T-helper 2 cell (primary cell): ENCODE results near the gene RNLS.
A peak's percentile ranks its signal among the peaks of the same experiment; 100 is the strongest.

Experiments
- DNase-seq, 5 experiments: peaks; one replicate each; pipeline versions ENCODE4 v3.0.0 to v3.0.0-alpha.2; 2012 to 2022

Gene RNLS

DNA sequence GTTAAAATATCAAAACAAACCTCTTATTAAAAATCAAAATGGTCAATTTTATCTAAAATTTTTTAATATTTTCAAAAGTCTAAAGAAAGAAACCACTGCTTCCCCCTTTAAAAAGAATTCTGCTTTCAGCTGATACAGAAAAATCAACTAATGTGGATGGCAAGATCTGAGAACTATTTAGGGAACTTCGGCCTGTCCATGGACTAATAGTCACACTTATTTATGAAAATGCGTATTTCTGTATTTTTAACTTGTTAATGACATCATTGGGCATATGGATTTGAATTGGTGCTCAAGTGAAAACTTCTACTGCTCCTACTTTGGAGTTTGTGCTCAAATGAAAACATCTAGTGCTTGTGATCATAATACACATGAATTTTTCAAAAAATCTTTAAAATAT lies 31.9 kb downstream of the RNLS start:
- DNase-seq: no peak

DNA sequence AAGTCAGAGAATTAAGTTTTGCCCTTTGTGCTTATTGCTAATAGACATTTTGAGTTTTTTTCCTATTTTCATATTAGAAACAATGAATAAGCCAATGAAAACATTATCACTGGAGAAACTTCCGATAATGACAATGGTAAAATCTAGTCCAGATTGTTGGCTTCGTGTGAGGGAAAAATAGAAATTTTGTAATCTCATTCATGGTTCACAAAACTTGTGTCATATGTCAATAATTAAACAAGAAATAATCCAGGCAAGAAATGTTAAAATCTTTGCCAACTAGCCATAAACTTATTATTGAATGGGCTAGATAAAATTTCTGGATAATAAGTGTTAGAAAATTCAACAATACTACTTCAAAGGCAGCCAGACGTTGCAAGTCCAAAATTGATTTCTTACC lies 36.6 kb downstream of the RNLS start:
- no peak for DNase-seq

DNA sequence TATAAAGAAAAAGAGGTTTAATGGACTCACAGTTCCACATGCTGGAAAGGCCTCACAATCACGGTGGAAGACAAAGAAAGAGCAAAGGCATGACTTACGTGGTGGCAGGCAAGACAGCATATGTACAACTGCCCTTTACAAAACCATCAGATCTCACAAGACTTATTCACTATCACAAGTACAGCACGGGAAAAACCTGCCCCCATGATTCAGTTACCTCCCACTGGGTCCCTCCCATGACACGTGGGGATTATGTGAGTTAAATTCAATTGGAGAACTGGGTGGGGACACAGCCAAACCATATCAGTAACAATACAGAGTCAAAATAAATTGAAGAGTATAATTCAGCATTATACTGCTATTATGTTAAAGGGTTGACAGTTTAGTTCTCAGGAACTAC lies 37.8 kb downstream of the RNLS start:
- DNase-seq: no peak

DNA sequence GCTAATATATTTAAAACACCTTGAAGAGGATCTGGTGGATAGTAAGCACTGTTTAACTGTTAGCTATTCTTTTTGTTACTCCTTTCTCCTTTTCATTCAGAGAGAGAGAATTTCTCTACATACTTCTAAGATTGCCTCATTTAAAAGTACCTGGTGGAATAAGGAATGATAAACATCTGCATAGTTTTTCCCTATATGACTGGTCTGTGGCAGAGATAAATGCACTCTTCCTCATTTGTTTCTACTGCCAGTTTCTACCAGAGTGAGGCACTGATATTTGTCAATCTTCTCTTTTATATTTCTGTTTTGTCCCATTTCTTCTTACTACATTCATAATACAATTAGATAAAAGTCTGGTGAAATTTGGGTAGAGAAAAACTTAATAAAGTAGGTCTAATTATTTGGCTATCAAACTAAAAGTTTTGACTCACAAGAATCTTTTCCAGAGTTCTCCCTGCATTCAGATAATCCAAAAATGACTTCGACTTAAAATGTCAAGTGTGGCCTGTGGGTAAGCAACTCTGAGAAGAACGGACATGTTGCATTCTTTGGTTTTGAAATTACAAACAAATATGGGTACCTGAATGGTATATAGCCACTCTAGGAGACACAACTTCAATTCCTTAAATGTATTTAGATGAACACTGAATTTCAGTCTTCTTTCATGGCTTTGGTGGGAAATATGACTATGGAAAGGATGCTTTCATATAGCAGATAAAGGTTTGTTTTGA lies 38.8 kb downstream of the RNLS start:
- DNase-seq: peak in 1 of 5 experiments; percentile 69

DNA sequence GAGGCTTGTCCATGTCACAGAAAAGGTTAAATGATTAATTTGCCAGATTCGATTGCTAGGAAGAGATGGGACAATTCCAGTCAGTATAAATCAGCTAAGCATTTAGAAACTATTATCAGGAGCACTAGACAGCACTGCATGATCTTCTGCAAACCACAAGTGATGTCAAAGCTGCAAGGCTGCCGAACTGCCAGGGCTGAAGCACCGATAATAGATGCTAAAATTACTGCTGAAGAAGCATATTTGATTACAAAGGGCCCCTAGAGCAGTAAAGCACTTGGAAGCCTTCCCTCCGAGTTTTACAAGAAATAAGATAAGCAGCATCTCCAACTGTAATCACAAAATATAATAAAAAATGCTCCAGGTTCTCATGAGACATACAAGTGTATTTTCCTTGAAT lies 40.6 kb downstream of the RNLS start:
- DNase-seq: no peak

DNA sequence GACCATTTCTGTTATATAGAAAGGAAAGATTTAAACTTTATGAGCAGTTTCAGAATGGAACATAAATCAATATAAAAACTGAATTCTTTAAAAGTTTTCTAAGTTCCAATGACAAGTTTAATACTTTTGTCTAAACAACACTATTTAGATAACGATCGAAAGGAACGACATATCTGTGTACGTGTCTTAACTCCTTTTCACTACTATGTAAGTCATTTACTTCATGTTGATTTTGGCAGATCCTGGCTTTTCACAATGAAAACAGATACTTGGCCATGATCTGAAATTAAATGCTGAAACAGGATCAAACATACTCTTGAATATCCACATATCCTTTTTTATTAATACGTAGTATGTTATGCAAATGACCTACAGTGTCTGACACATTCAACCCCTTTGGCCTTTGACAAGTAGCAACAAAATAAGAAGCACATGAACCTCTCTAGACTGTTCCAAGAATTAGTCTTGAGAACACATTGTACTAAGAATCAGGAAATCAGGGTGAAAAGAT lies 41.9 kb downstream of the RNLS start:
- no peak for DNase-seq

DNA sequence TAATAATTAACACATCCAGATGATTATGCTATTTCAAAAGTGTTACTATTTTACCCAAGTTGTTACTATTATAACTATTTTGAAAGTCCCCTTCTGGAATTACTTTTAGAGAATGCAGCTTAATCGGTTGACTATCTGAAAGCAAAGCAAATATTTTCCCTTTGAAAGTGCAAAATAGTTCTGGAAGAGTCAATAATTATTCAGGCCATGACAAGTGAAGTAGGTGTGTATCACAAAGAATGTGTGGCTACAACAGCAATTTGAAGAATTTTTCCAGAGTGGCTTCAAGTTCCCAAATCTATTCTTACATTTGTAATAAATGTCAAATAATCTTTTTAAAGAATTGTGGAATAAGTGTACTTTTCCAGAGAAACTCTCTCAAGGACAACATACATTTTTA lies 42.8 kb downstream of the RNLS start:
- no peak for DNase-seq

DNA sequence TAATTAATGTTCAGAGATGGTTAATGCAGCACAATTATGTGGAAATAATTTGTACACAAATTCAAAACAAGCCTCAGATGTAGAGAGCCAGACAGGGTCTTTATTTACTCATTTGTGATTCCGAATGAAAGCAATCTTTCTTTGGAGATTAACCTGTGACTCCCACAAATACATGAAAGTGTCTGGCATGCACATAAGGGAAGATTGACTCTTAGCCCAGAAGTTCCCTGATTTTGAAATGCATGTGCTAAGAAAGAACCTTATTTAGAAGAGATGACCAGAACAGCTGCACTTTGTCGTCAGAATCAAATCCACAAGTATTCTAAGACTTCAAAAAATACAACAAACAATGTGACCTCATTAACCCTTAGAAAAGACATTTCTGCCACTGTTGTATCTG lies 45.1 kb downstream of the RNLS start:
- no peak for DNase-seq

DNA sequence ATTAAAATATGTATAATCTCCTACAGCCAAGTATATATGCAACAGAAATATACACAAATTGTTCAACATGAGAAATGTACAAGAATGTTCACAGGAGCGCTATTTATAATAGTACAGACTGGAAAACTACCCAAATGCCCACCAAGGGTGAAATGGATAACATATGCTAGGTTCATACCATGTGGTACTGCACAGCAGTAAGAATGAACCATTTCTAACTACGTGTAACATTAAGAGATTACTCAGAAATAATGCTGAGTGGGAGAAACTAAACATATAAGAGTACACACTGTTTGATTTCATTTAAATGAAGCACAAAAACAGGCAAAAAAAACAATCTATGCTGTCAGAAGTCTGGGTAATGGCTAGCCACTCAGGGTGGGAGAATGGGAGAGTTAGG lies 45.8 kb downstream of the RNLS start:
- DNase-seq: no peak

DNA sequence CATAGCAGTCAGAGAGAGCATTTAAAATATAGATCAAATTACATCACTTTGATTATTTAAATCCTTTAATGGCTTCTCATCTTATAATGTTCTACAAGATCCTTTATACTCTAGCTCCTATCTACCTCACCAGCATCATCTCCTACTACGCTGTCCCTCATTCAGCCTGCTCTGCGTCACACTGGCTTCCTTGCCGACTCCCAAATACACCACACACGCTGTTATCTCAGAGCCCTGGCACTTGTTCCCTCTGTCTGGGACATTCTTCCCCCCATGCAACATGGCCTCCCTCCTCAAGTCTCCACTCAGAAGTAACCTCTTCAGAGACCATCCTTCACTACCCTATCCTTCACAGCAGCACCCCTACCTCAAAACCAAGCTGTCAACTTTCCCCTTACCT lies 46.7 kb downstream of the RNLS start:
- DNase-seq: no peak

DNA sequence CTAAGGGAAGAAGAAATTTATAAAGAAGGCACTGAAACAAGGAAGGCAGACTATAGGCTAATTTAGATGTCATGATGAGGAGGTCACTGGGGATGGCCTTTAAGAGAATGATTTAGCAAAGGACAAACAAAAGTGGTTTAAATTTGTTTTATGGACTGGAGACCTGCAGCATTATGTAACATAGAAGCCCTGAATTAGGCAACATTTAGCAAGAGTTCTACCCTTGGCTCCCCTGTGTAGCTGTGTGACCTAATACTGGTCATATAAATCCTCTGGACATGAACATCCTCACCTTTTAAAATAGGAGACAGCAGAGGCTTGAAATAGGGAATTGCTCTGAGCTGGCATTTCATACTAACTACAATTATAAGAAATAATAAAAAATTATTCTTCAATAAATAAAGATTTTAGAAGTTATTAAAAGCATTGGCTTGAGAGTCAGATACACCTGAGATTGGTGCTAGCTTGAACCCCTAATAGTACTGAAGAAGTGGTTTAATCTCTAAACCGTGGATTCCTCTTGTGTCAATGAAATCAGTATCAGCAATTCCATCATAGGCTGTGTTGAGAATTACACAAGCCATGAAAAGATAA lies 48.9 kb downstream of the RNLS start:
- DNase-seq: no peak

DNA sequence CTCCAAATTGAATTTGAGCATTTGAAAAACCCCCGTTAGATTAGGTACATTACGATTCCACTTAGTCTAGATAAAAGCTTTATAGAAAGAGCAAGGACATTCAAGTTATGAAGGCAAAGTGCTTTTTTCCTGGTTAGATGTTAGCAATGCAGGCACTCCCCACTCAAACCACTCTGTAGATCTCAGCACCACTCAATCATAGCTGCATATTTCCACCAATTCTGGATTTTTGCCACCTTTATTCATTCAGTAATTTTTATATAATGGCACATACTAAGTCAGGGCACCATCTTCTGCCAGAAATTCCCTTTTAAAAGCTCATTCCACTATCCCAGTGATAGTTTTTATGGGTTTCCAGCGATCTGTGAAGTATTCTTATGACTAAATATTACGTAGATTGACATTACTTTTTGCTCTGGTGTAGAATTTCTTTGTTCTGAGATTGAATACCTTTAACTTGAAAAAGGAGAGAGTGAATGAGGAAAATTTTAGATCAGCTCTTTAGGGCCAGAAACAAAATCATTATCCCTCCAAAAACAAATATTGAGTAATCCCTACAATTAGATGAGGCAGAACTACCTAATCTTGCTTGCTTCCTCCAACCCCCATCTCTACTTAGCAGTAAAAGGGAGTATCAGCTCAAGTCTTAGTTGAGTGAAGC lies 51.6 kb downstream of the RNLS start:
- no peak for DNase-seq

DNA sequence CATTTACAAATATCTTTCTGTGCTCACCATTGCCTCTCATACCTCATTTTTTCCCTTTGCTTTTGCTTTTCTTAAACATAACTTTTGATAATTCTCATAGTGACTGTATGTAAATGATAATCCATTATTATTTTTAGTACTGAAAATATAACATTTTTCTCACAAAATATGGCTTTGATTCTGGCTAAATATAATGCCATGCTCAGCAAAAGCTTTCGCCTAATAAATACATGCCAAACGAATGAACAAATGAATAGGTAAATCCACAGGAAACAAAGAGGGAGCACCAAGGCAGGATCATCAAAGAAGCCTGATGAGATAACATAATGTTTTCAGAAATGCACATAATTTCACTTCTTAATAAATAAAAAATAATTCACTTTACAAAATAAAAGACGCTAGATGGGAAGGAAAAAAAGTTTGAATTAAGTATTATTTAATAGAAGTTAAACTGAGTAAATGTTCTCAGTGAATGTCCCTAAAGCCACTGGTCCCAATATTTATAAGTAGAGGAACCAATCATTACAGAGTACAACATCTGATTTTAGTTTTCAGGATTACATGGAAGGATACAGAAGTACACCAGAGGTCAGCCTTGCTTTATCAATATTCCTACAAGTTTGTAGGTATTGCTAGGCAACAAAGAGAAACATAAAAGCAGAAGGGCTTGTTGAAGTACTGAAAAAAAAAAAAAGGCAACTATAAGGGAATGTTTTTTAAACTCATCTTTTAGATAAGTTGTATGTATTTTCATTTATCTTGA lies 52.3 kb downstream of the RNLS start:
- no peak for DNase-seq

DNA sequence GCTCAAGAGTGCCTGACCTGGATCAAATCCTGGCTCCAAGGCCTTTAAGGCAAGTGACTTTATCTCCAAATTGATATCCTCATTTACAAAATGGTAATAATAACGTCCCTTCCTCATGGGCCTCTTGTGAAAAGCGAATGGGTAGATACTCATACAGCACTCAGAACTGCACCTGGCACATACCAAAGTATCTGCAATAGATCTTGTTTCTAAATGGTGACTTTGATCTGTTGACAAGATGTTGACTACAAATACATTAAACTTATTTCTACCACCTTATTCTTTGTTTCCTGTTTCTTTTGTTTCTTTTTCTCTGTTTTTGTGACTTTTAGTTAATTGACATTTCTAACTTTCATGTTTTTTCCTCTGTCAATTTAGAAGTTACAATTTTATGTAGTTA lies 53.0 kb downstream of the RNLS start:
- no peak for DNase-seq

DNA sequence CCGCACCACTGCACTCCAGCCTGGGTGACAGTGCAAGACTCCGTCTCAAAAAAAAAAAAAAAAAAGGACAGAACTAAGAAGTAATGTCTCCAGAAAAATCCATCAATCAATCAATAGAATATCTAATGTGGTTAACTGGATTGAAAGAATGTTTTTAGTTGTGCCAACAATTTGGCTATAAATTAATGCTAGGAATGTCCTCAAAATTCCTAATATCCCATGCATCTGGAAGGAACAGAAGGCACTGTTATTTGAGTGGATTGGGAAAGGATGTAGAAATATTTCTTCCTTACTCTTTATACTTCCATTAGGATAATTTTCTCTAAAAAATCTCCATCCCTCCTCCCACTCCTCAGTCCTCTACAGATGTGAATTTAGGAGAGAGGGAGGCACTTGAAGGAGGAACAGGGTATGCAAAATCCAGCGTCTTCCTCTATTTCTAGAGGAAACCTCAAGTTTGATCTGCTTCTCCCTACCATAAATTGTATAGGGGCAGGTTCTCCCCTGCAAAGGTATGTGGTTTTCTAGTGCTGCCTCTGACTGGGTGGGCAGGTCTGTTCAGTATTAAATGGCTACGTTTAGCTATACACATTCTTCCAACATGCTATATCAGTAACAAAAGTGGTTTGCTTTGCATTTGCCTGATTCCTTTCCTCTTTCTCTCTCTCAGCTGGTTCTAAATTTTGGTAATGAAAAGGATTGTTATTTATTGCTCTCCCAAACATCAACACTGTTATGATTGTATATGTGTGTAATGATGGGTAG lies 54.1 kb downstream of the RNLS start:
- no peak for DNase-seq

DNA sequence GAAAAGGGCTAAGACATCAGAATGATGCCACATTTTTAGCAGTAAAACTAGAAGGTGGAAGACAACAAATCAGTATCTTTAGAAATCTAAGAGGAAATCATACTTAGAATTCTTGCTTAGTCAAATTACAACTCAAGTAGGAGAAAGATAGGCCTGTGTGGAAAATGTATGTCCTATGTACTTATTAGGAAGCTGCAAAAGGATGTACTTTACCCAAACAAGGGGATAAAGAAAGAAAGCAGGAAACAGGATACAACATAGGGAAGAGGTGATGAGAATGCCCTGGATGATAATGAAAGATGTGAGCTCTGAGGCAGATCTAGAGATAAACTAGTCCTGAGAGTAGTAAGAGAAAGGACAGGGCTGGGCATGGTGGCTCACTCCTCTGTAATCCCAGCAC lies 54.9 kb downstream of the RNLS start:
- DNase-seq: peak in 1 of 5 experiments; percentile 13

DNA sequence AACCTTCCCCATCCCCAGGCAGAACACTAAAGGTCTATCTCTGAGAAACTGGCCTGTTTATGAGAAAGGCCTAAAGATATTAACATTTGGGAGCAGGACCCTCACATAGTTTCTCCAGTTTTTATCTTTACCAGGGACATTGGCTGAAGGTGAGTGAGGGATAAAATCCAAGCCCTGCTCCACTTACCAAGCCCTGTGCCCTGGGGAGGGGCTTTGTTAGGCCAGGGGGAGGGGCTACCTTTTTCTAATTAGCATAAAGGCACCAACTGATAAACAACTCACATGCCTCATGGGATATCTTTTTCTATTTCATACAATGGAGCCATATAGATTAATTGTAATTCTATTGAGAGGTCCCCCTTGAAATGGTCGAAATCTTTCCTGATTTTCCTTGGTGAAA lies 55.9 kb downstream of the RNLS start:
- no peak for DNase-seq

DNA sequence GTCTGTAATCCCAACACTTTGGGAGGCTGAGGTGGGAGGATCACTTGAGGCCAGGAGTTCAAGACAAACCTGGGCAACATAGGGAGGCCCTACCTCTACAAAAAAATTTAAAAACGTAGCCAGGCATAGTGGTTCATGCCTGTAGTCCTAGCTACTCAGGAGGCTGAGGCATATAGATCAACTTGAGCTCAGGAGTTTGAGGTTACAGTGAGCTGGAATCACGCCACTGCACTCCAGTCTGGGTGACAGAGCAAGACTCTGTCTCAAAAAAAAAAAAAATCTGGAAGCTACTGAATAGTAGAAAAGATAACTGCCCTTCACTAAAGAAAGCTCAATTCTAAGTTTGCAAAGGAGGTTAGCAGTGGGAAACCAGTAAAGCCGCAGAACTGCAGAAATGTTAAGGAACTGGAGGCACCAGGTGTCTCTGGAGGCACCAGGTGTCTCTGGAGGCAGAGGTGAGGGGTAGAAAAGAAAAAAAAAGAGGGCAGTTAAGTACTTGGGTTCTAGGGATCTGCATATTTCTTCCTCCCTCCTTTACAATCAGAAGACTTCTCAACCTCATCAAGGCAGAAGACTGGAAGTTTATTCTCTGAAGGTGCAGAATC lies 56.5 kb downstream of the RNLS start:
- no peak for DNase-seq

DNA sequence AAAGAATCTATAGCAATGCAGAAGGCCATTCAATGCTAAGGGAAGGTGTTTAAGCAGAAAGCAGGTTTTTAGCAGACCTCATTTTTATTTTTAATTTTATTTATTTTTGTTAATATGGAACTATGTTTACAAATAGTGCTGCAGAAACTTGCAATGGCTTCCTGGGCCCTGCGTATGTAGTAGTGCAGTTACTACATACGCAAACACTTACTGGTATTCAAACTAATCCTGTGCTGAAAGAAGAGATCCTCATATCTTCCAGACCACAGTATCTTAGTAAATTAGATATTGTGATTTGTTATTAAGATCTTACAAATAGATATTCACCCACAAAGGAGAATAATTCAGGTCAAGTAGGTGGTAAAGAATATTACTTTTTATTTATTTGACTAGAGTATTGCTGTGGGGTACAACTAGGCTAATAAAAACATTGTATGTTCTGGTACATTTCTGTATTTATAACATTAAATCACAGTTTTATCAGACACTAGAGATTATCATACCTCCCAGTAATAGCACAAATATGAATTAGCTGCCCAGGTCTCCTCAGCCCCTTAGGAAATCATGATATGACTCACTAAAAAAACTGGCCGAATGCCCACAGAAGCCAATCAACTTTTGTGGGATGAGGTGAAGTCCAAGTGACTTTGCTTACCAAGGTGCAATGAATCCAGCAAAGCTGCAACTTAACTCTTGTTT lies 57.6 kb downstream of the RNLS start:
- no peak for DNase-seq

DNA sequence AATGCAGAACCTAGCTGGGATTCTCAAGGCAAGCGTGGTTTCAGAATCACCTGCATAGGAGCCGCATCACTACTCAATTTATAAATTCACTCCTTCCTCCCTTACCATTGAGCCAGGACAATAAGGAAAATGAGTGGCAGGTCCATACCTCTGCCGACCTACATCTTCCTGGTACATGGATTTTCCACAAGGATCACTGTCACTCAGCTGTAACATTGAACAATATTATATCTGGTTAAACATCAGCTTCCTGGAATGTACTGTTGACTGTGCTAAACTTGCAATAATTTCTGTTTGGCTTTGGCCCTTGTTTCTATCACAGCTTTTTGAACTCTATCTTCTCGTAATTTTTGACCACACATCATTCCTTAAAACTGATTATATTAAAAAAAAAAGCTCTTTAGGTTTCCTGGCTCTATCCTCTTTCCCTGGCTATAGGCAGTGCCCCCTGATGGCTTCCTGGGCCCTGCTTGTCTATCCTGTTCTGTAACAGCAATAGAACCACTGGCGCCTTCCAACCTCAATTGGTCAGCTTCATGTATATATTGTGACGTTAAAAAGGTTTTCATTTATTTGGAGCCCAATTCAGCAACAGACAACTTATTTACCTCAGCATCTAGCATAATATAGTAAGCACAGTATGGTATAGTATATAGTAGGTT lies 59.2 kb downstream of the RNLS start:
- no peak for DNase-seq

DNA sequence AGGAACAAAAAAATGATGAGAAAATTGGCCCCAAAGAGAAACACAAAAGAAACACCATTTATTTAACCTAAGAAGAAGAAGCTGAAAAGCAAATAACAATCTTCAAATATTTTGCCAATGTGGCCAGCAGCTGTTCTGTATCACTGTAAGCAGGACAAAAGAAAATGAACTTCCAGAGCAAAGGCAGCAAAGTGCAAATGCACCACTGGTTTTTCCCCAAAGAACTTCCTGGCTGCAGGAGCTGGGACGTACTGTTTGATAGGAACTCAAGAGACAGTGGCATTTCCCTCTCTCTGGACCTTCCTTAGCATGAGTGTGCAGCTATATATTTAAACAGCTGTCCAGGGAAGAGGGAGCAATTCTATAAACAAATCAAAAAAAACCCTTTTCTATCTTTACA lies 60.4 kb downstream of the RNLS start:
- DNase-seq: no peak
